ENCODE data around the gene NR2F6. TPM values are rescaled to one million over a fixed set of nuclear protein-coding genes. Genes with fewer than 3 reads are reported as not detected.

NR2F6 gene
- total RNA-seq, 1 donor from 2014 or later = 38.7 TPM

- Histone ChIP-seq H3K4me3 (no peak overlapping the region), H3K27ac (no peak overlapping the region), H3K9me3 (no peaks in the 10 kb centered on the region), H3K36me3 (peaks cover 71% of the 10 kb centered on the region), H3K4me1 (peaks cover 13% of the 10 kb centered on the region), H3K27me3 (ENCODE audit: low read depth) (no peaks in the 10 kb centered on the region)
- intact Hi-C loops (cut with DNase I) = no loop called here
- TF ChIP-seq CTCF (IDR thresholded peaks at IDR 0.05) = no peak
- ATAC-seq = no peak
- DNase-seq = no peak
These were observed 33.9 kb downstream of the NR2F6 start for GRCh38 chr19:17211547-17212446.

- no peak overlapping the region for H3K27ac ChIP-seq
- peaks cover 78% of the 10 kb centered on the region for H3K36me3 ChIP-seq
- H3K27me3 ChIP-seq (ENCODE audit: low read depth) = no peaks in the 10 kb centered on the region
- no peak overlapping the region for H3K4me3 ChIP-seq
- DNase-seq (no peak), ATAC-seq (no peak)
- intact Hi-C loops (cut with DNase I) = no loop called here
- TF ChIP-seq CTCF (IDR thresholded peaks at IDR 0.05) = no peak
- no peaks in the 10 kb centered on the region for H3K9me3 ChIP-seq
- H3K4me1 ChIP-seq = peaks cover 7% of the 10 kb centered on the region
These were observed 35.4 kb downstream of the NR2F6 start for GRCh38 chr19:17210296-17210695.

GRCh38 chr19:17209126-17210036 lies 36.3 kb downstream of the NR2F6 start:
- intact Hi-C loops (cut with DNase I) = no loop called here
- DNase-seq = no peak
- no peak overlapping the region for H3K4me3 ChIP-seq
- peaks cover under 1% of the 10 kb centered on the region for H3K4me1 ChIP-seq
- no peak overlapping the region for H3K27ac ChIP-seq
- TF ChIP-seq CTCF (IDR thresholded peaks at IDR 0.05) = no peak
- no peaks in the 10 kb centered on the region for H3K27me3 ChIP-seq (ENCODE audit: low read depth)
- H3K9me3 ChIP-seq = no peaks in the 10 kb centered on the region
- ATAC-seq = no peak
- peaks cover 87% of the 10 kb centered on the region for H3K36me3 ChIP-seq

- ATAC-seq (no peak), DNase-seq (no peak)
- intact Hi-C loops (cut with DNase I) = no loop called here
- Histone ChIP-seq H3K4me1 (no peaks in the 10 kb centered on the region), H3K36me3 (peaks cover 100% of the 10 kb centered on the region), H3K27me3 (ENCODE audit: low read depth) (no peaks in the 10 kb centered on the region), H3K27ac (no peak overlapping the region), H3K9me3 (no peaks in the 10 kb centered on the region), H3K4me3 (no peak overlapping the region)
- TF ChIP-seq CTCF (IDR thresholded peaks at IDR 0.05) = no peak
These were observed 38.8 kb downstream of the NR2F6 start for GRCh38 chr19:17206736-17207581.
